T-cell (primary cell): ENCODE measurements around the gene PGM2L1. TPM values are rescaled to one million over a fixed set of nuclear protein-coding genes. Genes with fewer than 3 reads are reported as not detected.

Experiments used
- ATAC-seq, 4 experiments: fragments of 200-7000 bp in 3 of 4; fragments of 150-1000 bp in 1 of 4; cut with Tn5 transposase; replicated peaks in 1 of 4; 1 replicate in 3 of 4; 2 replicates in 1 of 4; pipeline ENCODE4 v1.10.0; 2021; ENCODE audit warnings: moderate library complexity in 3 of 4, mild to moderate bottlenecking in 2 of 4, moderate number of reproducible peaks in 1 of 4
- CTCF ChIA-PET, 2 donors: fragments of 300-600 bp; sonication (Branson Sonifier 250); formaldehyde crosslinking; loops; one replicate each; lab custom pipeline; 2022; ENCODE audit warnings: antibody characterized with exemption in 2 of 2; lab: Charles Lee
- POLR2A ChIA-PET, 2 donors: fragments of 300-600 bp; sonication (Branson Sonifier 250); formaldehyde crosslinking; loops; one replicate each; lab custom pipeline; 2022; ENCODE audit warnings: antibody characterized with exemption in 2 of 2; lab: Charles Lee
- DNase-seq, 35 experiments: peaks; one replicate each; pipeline versions ENCODE4 v3.0.0 to v3.0.0-alpha.2; 2013 to 2023
- H3K27ac ChIP-seq: one replicate; pipeline ENCODE4 v1.5.1; 2013; ENCODE audit warnings: low read length
- H3K27me3 ChIP-seq, 2 experiments: replicated peaks in 1 of 2; 1 replicate in 1 of 2; 2 replicates in 1 of 2; pipeline versions ENCODE4 v1.6.1 to v1.7.0; 2013; ENCODE audit warnings: low read length in 1 of 2, mixed read lengths in 1 of 2; ENCODE audit not compliant: control insufficient read depth in 2 of 2, insufficient read depth in 2 of 2; ENCODE audit errors: extremely low read depth in 1 of 2
- H3K36me3 ChIP-seq, 2 donors: 1 replicate in 1 of 2; 2 replicates in 1 of 2; pipeline versions ENCODE4 v1.6.1 to v1.7.0; 2013; ENCODE audit warnings: low read length in 1 of 2; ENCODE audit not compliant: control insufficient read depth in 2 of 2, insufficient read depth in 1 of 2; ENCODE audit errors: extremely low read depth in 1 of 2
- H3K4me1 ChIP-seq, 2 experiments: 1 replicate in 1 of 2; 2 replicates in 1 of 2; pipeline versions ENCODE4 v1.6.1 to v1.7.0; 2013; ENCODE audit warnings: low read length in 2 of 2, mixed read lengths in 1 of 2; ENCODE audit not compliant: insufficient read depth in 2 of 2, control insufficient read depth in 1 of 2; ENCODE audit errors: extremely low read depth in 1 of 2
- H3K4me3 ChIP-seq, 2 donors: 1 replicate in 1 of 2; 2 replicates in 1 of 2; pipeline versions ENCODE4 v1.5.1 to v1.7.0; 2013; ENCODE audit warnings: mild to moderate bottlenecking in 2 of 2, low read length in 1 of 2, moderate library complexity in 1 of 2; ENCODE audit not compliant: control insufficient read depth in 1 of 2; ENCODE audit errors: extremely low read depth in 1 of 2
- H3K9me3 ChIP-seq: 2 replicates; pipeline ENCODE4 v1.7.0; 2013
- H3K27ac Mint-ChIP-seq, 2 donors: one replicate each; pipeline ENCODE4 v1.8.0; 2020 to 2021; ENCODE audit warnings: mild to moderate bottlenecking in 2 of 2, mixed read lengths in 2 of 2
- H3K27me3 Mint-ChIP-seq, 2 donors: one replicate each; pipeline ENCODE4 v1.8.0; 2021 to 2022; ENCODE audit warnings: mixed read lengths in 2 of 2
- H3K36me3 Mint-ChIP-seq: one replicate; pipeline ENCODE4 v1.8.0; 2021; ENCODE audit warnings: mixed read lengths
- H3K4me1 Mint-ChIP-seq, 3 donors: one replicate each; pipeline ENCODE4 v1.8.0; 2020 to 2022; ENCODE audit warnings: mixed read lengths in 3 of 3, mild to moderate bottlenecking in 1 of 3
- H3K4me3 Mint-ChIP-seq, 3 donors: one replicate each; pipeline ENCODE4 v1.8.0; 2020 to 2022; ENCODE audit warnings: mild to moderate bottlenecking in 3 of 3, mixed read lengths in 3 of 3, moderate library complexity in 3 of 3
- H3K9me3 Mint-ChIP-seq, 3 donors: one replicate each; pipeline ENCODE4 v1.8.0; 2020 to 2022; ENCODE audit warnings: mixed read lengths in 3 of 3
- WGBS: methylation state at CpG from one replicate; pipeline ENCODE4 v1.1.5; 2013; ENCODE audit warnings: missing lambda C conversion rate; ENCODE audit not compliant: insufficient coverage; 5-methylcytosine and 5-hydroxymethylcytosine counted together
- total RNA-seq, 35 experiments: library from RNA in 6 of 35; stranded (reverse) in 6 of 35; fragments of 120-200 nt in 1 of 35; gene quantifications; one replicate each; pipeline versions ENCODE4 v1.2.1 to v1.2.4 and lab custom pipeline; 2013 to 2026

The PGM2L1 gene
- total RNA-seq, 5 donors from 2014 or later (not counting 1 experiment from before 2014, with no cell fraction given) = 8.6 to 17.0 (median 15.0) TPM

- ChIA-PET POLR2A (no interaction called here), CTCF (interaction anchor here (0.5 to 5.6 kb wide), 11 partner anchors 7 to 428 kb away, joined by 3 to 135 read pairs (median 5); partner anchors contain the start of gene PGM2L1 (in 1 of the 2))
- Mint-ChIP-seq H3K27ac (peak overlapping the region; percentile 56 to 81), H3K36me3 (no peaks in the 10 kb centered on the region), H3K4me3 (no peak overlapping the region), H3K4me1 (peaks cover 41 to 48% (median 44%) of the 10 kb centered on the region in 3 donors), H3K27me3 (no peaks in the 10 kb centered on the region), H3K9me3 (no peaks in the 10 kb centered on the region)
- no peaks in the 10 kb centered on the region for H3K27me3 ChIP-seq
- WGBS = no CpG with 5 or more reads among the region's 3 CpGs
- H3K36me3 ChIP-seq = no peaks in the 10 kb centered on the region
- H3K9me3 ChIP-seq = no peaks in the 10 kb centered on the region
- no peak for ATAC-seq
- no peak overlapping the region for H3K27ac ChIP-seq
- H3K4me3 ChIP-seq = no peak overlapping the region
- no peak for DNase-seq
- H3K4me1 ChIP-seq = peaks cover 7 to 8% of the 10 kb centered on the region in 2 experiments
Observed at GRCh38 chr11:74391193-74391592, 7.0 kb downstream of the PGM2L1 start.

- Mint-ChIP-seq H3K27me3 (no peaks in the 10 kb centered on the region), H3K27ac (peak overlapping the region; percentile 56 to 81), H3K9me3 (no peaks in the 10 kb centered on the region), H3K4me3 (no peak overlapping the region), H3K4me1 (peaks cover 41 to 48% (median 43%) of the 10 kb centered on the region in 3 donors), H3K36me3 (no peaks in the 10 kb centered on the region)
- ATAC-seq (no peak), DNase-seq (no peak)
- POLR2A ChIA-PET = interaction anchor here in 1 of 2 donors (0.5 to 0.7 kb wide), 2 partner anchors 20 to 336 kb away, joined by 4 to 8 read pairs; no protein-coding TSS in a partner anchor
- CTCF ChIA-PET = interaction anchor here (0.6 to 5.6 kb wide), 14 partner anchors 8 to 839 kb away, joined by 3 to 135 read pairs (median 6); partner anchors contain the start of gene PGM2L1 (in 1 of the 2)
- Histone ChIP-seq H3K27me3 (no peaks in the 10 kb centered on the region), H3K36me3 (no peaks in the 10 kb centered on the region), H3K9me3 (no peaks in the 10 kb centered on the region), H3K27ac (no peak overlapping the region), H3K4me3 (no peak overlapping the region), H3K4me1 (peaks cover 7 to 8% of the 10 kb centered on the region in 2 experiments)
- no CpG with 5 or more reads among the region's 2 CpGs for WGBS
Observed at GRCh38 chr11:74390697-74391096, 7.5 kb downstream of the PGM2L1 start.

- Mint-ChIP-seq H3K4me3 (no peak overlapping the region), H3K27me3 (no peaks in the 10 kb centered on the region), H3K9me3 (no peaks in the 10 kb centered on the region), H3K27ac (peak overlapping the region; percentile 55 to 80), H3K4me1 (peaks cover 28 to 35% (median 32%) of the 10 kb centered on the region in 3 donors), H3K36me3 (no peaks in the 10 kb centered on the region)
- Histone ChIP-seq H3K4me1 (peaks cover 5 to 7% of the 10 kb centered on the region in 2 experiments), H3K27ac (no peak overlapping the region), H3K4me3 (no peak overlapping the region), H3K9me3 (no peaks in the 10 kb centered on the region), H3K27me3 (no peaks in the 10 kb centered on the region), H3K36me3 (no peaks in the 10 kb centered on the region)
- CTCF ChIA-PET = interaction anchor here (0.7 to 5.6 kb wide), 13 partner anchors 9 to 1758 kb away, joined by 3 to 135 read pairs (median 3); partner anchors contain the start of genes LIPT2 (in 1 of the 2) and PGM2L1 (in 1 of the 2)
- DNase-seq (peak in 32 of 35 experiments; percentile 9 to 82 (median 59)), ATAC-seq (peak; percentile 82 to 95 (median 92))
- WGBS = no CpG with 5 or more reads among the region's 2 CpGs
- POLR2A ChIA-PET = interaction anchor here (0.6 to 0.7 kb wide), 3 partner anchors 10 to 221 kb away, joined by 3 to 4 read pairs (median 3); no protein-coding TSS in a partner anchor
Observed at GRCh38 chr11:74388678-74389327, 9.4 kb downstream of the PGM2L1 start.

GRCh38 chr11:74384641-74385040 lies 13.6 kb downstream of the PGM2L1 start:
- Mint-ChIP-seq H3K27ac (no peak overlapping the region), H3K4me1 (peaks cover 7 to 17% (median 12%) of the 10 kb centered on the region in 3 donors), H3K9me3 (no peaks in the 10 kb centered on the region), H3K4me3 (no peak overlapping the region), H3K36me3 (peaks cover 6% of the 10 kb centered on the region), H3K27me3 (no peaks in the 10 kb centered on the region)
- Histone ChIP-seq H3K4me1 (peaks cover 2 to 7% of the 10 kb centered on the region in 2 experiments), H3K4me3 (no peak overlapping the region), H3K36me3 (no peaks in the 10 kb centered on the region), H3K27ac (no peak overlapping the region), H3K27me3 (no peaks in the 10 kb centered on the region), H3K9me3 (no peaks in the 10 kb centered on the region)
- no peak for DNase-seq
- ChIA-PET CTCF (interaction anchor here in 1 of 2 donors (1.1 to 2.7 kb wide), 2 partner anchors 14 to 65 kb away, joined by 3 to 14 read pairs; partner anchors contain the start of gene PGM2L1), POLR2A (interaction anchor here in 1 of 2 donors (0.6 kb wide), 1 partner anchor 24 kb away, joined by 5 read pairs; no protein-coding TSS in a partner anchor)
- no peak for ATAC-seq
- 100% methylated on average over 2 of the region's 3 CpGs for WGBS

- H3K9me3 Mint-ChIP-seq = no peaks in the 10 kb centered on the region
- Histone ChIP-seq H3K4me3 (no peak overlapping the region), H3K36me3 (no peaks in the 10 kb centered on the region), H3K4me1 (no peaks in the 10 kb centered on the region), H3K9me3 (no peaks in the 10 kb centered on the region), H3K27me3 (no peaks in the 10 kb centered on the region), H3K27ac (no peak overlapping the region)
- peaks cover 6% of the 10 kb centered on the region for H3K36me3 Mint-ChIP-seq
- H3K4me3 Mint-ChIP-seq = no peak overlapping the region
- H3K27ac Mint-ChIP-seq = no peak overlapping the region
- ChIA-PET POLR2A (interaction anchor here in 1 of 2 donors (0.5 kb wide), 1 partner anchor 231 kb away, joined by 3 read pairs; no protein-coding TSS in a partner anchor), CTCF (interaction anchor here (0.5 to 1.5 kb wide), 4 partner anchors 9 to 1082 kb away, joined by 3 to 5 read pairs (median 4); no protein-coding TSS in a partner anchor)
- peaks cover 0 to 8% (median 3%) of the 10 kb centered on the region in 3 donors for H3K4me1 Mint-ChIP-seq
- H3K27me3 Mint-ChIP-seq = no peaks in the 10 kb centered on the region
- no peak for DNase-seq
- no CpG with 5 or more reads among the region's 1 CpG for WGBS
- ATAC-seq = no peak
Observed at GRCh38 chr11:74380746-74381439, 17.3 kb downstream of the PGM2L1 start.

GRCh38 chr11:74377689-74378088 lies 20.5 kb downstream of the PGM2L1 start:
- Histone ChIP-seq H3K36me3 (peaks cover 0 to 8% of the 10 kb centered on the region in 2 donors), H3K27ac (no peak overlapping the region), H3K27me3 (no peaks in the 10 kb centered on the region), H3K4me1 (no peaks in the 10 kb centered on the region), H3K4me3 (no peak overlapping the region), H3K9me3 (no peaks in the 10 kb centered on the region)
- peaks cover 0 to 6% (median 3%) of the 10 kb centered on the region in 3 donors for H3K4me1 Mint-ChIP-seq
- H3K4me3 Mint-ChIP-seq = no peak overlapping the region
- ATAC-seq = no peak
- no peak overlapping the region for H3K27ac Mint-ChIP-seq
- no peaks in the 10 kb centered on the region for H3K9me3 Mint-ChIP-seq
- ChIA-PET POLR2A (no interaction called here), CTCF (interaction anchor here in 1 of 2 donors (0.7 kb wide), 1 partner anchor 40 kb away, joined by 3 read pairs; no protein-coding TSS in a partner anchor)
- WGBS = no CpG with 5 or more reads among the region's 3 CpGs
- H3K36me3 Mint-ChIP-seq = peaks cover 17% of the 10 kb centered on the region
- DNase-seq = no peak
- H3K27me3 Mint-ChIP-seq = no peaks in the 10 kb centered on the region
